Measurements from ENCODE around the gene KCNAB1.

The KCNAB1 gene

GRCh38 chr3:156406393-156406792, 286.0 kb downstream of the KCNAB1 start:
- no peak for DNase-seq (ENCODE audit: low read depth)
- no peak for TF ChIP-seq CTCF (IDR thresholded peaks at IDR 0.05; ENCODE audit: control insufficient read depth, extremely low read depth, insufficient read depth)

GRCh38 chr3:156407617-156408225, 287.3 kb downstream of the KCNAB1 start:
- H3K4me3 ChIP-seq (ENCODE audit: low read depth, low read length), result no peak overlapping the region
- no peak for TF ChIP-seq CTCF (IDR thresholded peaks at IDR 0.05; ENCODE audit: control insufficient read depth, extremely low read depth, insufficient read depth)
- no peak for DNase-seq (ENCODE audit: low read depth)

More at GRCh38 chr3:156406393-156406792, 286.0 kb downstream of the KCNAB1 start:
- H3K4me3 ChIP-seq (ENCODE audit: low read depth, low read length), result no peak overlapping the region

DNA sequence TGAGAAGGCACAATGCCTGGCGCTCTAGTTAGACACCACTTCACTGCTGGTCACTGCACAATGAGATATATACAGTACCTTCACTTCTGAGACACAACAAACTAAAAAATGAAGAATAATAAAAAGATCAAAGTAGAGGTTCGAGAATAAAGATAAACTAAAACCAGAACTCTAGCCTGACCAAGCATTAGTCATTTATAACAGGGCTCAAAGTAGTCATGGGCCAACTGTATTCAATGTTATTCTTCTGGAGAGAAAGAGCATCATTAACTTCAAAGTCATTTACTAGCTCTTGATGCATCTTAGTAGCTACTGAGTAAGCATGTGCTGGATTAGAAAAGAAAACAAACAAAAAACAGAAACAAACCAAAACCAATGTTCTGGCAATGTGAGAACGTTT, 289.3 kb downstream of the KCNAB1 start:
- DNase-seq (ENCODE audit: low read depth), result no peak
- H3K4me3 ChIP-seq (ENCODE audit: low read depth, low read length), result no peak overlapping the region
- no peak for TF ChIP-seq CTCF (IDR thresholded peaks at IDR 0.05; ENCODE audit: control insufficient read depth, extremely low read depth, insufficient read depth)

DNA sequence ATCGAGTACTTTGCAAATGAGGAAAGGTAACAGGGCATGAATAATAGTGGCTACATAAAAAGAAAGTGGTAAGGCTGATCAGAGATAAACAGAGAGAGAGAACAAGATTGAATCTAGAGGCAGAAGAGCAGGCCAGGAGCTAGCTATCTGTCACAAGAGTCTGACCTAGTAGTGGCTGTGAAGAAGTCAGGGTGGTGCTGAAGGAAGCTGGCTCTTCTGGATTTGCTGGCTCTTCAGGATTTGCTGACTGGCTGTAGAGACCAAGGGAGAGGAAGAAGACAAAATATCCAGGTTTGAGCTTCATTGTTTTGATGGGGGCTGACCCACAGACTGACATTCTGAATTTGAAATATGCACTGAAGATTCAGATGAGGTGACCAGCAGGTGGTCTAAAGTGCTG, 292.2 kb downstream of the KCNAB1 start:
- H3K4me3 ChIP-seq (ENCODE audit: low read depth, low read length), result no peak overlapping the region
- TF ChIP-seq CTCF (IDR thresholded peaks at IDR 0.05; ENCODE audit: control insufficient read depth, extremely low read depth, insufficient read depth), result no peak
- DNase-seq (ENCODE audit: low read depth), result no peak

GRCh38 chr3:156413293-156413892, 293.0 kb downstream of the KCNAB1 start:
- DNase-seq (ENCODE audit: low read depth), result no peak
- no peak overlapping the region for H3K4me3 ChIP-seq (ENCODE audit: low read depth, low read length)
- TF ChIP-seq CTCF (IDR thresholded peaks at IDR 0.05; ENCODE audit: control insufficient read depth, extremely low read depth, insufficient read depth), result no peak

DNA sequence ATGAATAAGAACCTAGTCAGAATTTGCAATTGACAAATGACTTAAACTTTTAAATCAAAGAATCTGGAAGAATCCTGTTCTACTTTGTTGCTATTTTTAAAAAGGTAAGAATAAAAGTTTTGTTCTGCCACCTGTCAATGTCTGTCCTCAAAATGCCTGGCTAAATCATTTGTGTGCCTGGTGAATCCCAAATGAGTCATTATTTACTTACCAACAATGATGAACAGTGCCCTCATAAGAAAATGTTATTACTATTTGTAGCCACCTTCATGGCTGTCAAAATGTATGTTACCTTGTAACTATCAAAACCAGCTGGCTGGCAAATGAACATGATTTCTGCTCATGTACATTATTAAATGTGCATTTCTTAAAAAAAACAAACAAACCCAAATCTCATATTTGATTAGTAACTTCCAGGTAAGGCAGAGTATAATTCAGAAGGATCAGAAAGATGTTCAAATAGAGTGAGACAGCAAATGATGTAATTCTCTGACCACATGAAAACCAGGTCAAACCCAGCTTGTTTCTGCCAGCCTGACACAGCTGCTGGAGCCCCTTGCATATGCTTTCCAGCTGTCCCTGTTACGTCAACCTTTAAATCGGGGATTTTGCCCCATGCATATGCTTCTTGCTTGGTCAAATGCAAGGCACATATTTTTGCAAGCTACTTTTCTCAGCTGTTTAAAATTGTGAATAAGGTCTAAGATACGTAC, 296.6 kb downstream of the KCNAB1 start:
- peak; percentile 25 for DNase-seq (ENCODE audit: low read depth)
- no peak overlapping the region for H3K4me3 ChIP-seq (ENCODE audit: low read depth, low read length)
- no peak for TF ChIP-seq CTCF (IDR thresholded peaks at IDR 0.05; ENCODE audit: control insufficient read depth, extremely low read depth, insufficient read depth)
